Parathyroid adenoma (tissue), 2 donors: ENCODE data around the gene RBM33.
A peak's percentile ranks its signal among the peaks of the same experiment; 100 is the strongest.

ENCODE experiments used
- H2AFZ ChIP-seq: fragments of 300-600 bp; sonication (generic); one replicate; pipeline ENCODE4 v1.7.0; 2017; ENCODE audit warnings: antibody characterized with exemption, mild to moderate bottlenecking
- H3K27ac ChIP-seq: fragments of 300-600 bp; sonication (generic); one replicate; pipeline ENCODE4 v1.7.0; 2017
- H3K27me3 ChIP-seq: fragments of 300-600 bp; sonication (generic); one replicate; pipeline ENCODE4 v1.7.0; 2017; ENCODE audit warnings: low read length; ENCODE audit not compliant: control insufficient read depth, insufficient read depth
- H3K36me3 ChIP-seq: fragments of 300-600 bp; sonication (generic); one replicate; pipeline ENCODE4 v1.7.0; 2017; ENCODE audit warnings: low read length; ENCODE audit not compliant: control insufficient read depth, insufficient read depth
- H3K4me1 ChIP-seq: fragments of 300-600 bp; sonication (generic); one replicate; pipeline ENCODE4 v1.7.0; 2017; ENCODE audit warnings: control low read depth
- H3K4me2 ChIP-seq: fragments of 300-600 bp; sonication (generic); one replicate; pipeline ENCODE4 v1.7.0; 2017; ENCODE audit warnings: low read length
- H3K4me3 ChIP-seq: fragments of 300-600 bp; sonication (generic); one replicate; pipeline ENCODE4 v1.7.0; 2017; ENCODE audit warnings: low read depth, low read length
- H3K79me2 ChIP-seq: fragments of 300-600 bp; sonication (generic); one replicate; pipeline ENCODE4 v1.7.0; 2017; ENCODE audit warnings: control low read depth
- H3K9ac ChIP-seq: fragments of 300-600 bp; sonication (generic); one replicate; pipeline ENCODE4 v1.7.0; 2017; ENCODE audit warnings: mild to moderate bottlenecking
- H3K9me3 ChIP-seq: fragments of 300-600 bp; sonication (generic); one replicate; pipeline ENCODE4 v1.7.0; 2017; ENCODE audit warnings: low read length; ENCODE audit not compliant: control insufficient read depth
- CTCF ChIP-seq: fragments of 300-600 bp; sonication (generic); IDR thresholded peaks from one replicate; pipeline ENCODE4 v1.7.0; 2017; ENCODE audit warnings: antibody characterized with exemption, mild to moderate bottlenecking
- donor health status: primary hyperparathyroidism.

Gene RBM33

GRCh38 chr7:155811895-155812761 lies 167.7 kb downstream of the RBM33 start, which contains the start of gene SHH:
Gene SHH (minus strand): TSS chr7:155812463. CDS start chr7:155812122, 341 bp downstream.
- no peak within 1 kb of the TSS for H2AFZ ChIP-seq
- no peaks in the 10 kb centered on the region for H3K79me2 ChIP-seq
- H3K9me3 ChIP-seq: no peaks in the 10 kb centered on the region
- TF ChIP-seq CTCF: no peak
- H3K4me2 ChIP-seq: peak within 1 kb of the TSS; percentile 55
- H3K4me3 ChIP-seq: no peak within 1 kb of the TSS
- H3K27me3 ChIP-seq: peaks cover 7% of the 10 kb centered on the region
- no peak within 1 kb of the TSS for H3K27ac ChIP-seq
- no peaks in the 10 kb centered on the region for H3K36me3 ChIP-seq
- H3K9ac ChIP-seq: no peak within 1 kb of the TSS
- H3K4me1 ChIP-seq: no peaks in the 10 kb centered on the region

GRCh38 chr7:155813125-155813524 lies 168.7 kb downstream of the RBM33 start:
- Histone ChIP-seq H3K36me3 (no peaks in the 10 kb centered on the region), H3K79me2 (no peaks in the 10 kb centered on the region), H2AFZ (no peak overlapping the region), H3K4me3 (no peak overlapping the region), H3K4me1 (no peaks in the 10 kb centered on the region), H3K9ac (no peak overlapping the region), H3K27me3 (peaks cover 5% of the 10 kb centered on the region), H3K27ac (no peak overlapping the region), H3K4me2 (no peak overlapping the region), H3K9me3 (no peaks in the 10 kb centered on the region)
- TF ChIP-seq CTCF: no peak

GRCh38 chr7:155813546-155814315 lies 169.3 kb downstream of the RBM33 start:
- H3K9ac ChIP-seq: no peak overlapping the region
- no peak for TF ChIP-seq CTCF
- no peak overlapping the region for H3K4me3 ChIP-seq
- H2AFZ ChIP-seq: no peak overlapping the region
- no peaks in the 10 kb centered on the region for H3K9me3 ChIP-seq
- H3K36me3 ChIP-seq: no peaks in the 10 kb centered on the region
- H3K79me2 ChIP-seq: no peaks in the 10 kb centered on the region
- H3K27ac ChIP-seq: no peak overlapping the region
- no peaks in the 10 kb centered on the region for H3K4me1 ChIP-seq
- H3K4me2 ChIP-seq: no peak overlapping the region
- peaks cover 11% of the 10 kb centered on the region for H3K27me3 ChIP-seq

GRCh38 chr7:155814316-155815276 lies 170.1 kb downstream of the RBM33 start:
- Histone ChIP-seq H3K9me3 (no peaks in the 10 kb centered on the region), H3K27ac (no peak overlapping the region), H2AFZ (no peak overlapping the region), H3K4me3 (no peak overlapping the region), H3K4me2 (no peak overlapping the region), H3K36me3 (no peaks in the 10 kb centered on the region), H3K4me1 (no peaks in the 10 kb centered on the region), H3K9ac (no peak overlapping the region), H3K27me3 (peaks cover 12% of the 10 kb centered on the region), H3K79me2 (no peaks in the 10 kb centered on the region)
- TF ChIP-seq CTCF: no peak
